Measurements from ENCODE around the gene ELL2. TPM values are rescaled to one million over a fixed set of nuclear protein-coding genes. Genes with fewer than 3 reads are reported as not detected.

The ELL2 gene
- polyA plus RNA-seq (2012; ENCODE audit: low read depth, missing spikeins) = 19.1 TPM

GRCh38 chr5:95961617-95962474, at the start of gene ELL2:
Gene ELL2 (minus strand): TSS chr5:95961851. CDS start chr5:95961721, 130 bp downstream.
- TF ChIP-seq TAF1 (IDR thresholded peaks at IDR 0.05; ENCODE audit: low read depth, low read length) = peak; percentile 77; the same call in 1 of the 2 replicates
- TF ChIP-seq SPI1 (IDR thresholded peaks at IDR 0.05; ENCODE audit: low read depth, low read length) = no peak
- TF ChIP-seq POLR2AphosphoS5 (IDR thresholded peaks at IDR 0.05; ENCODE audit: low read depth, low read length) = no peak
- TF ChIP-seq POLR2A (IDR thresholded peaks at IDR 0.05; ENCODE audit: low read depth, low read length) = no peak
- TF ChIP-seq POU2F2 (IDR thresholded peaks at IDR 0.05; ENCODE audit: low read depth, low read length) = peak; percentile 4; the same call in 1 of the 2 replicates
- DNase-seq (ENCODE audit: insufficient read length, low spot score) (peak; percentile 76), FAIRE-seq (peak; percentile 98)

- FAIRE-seq = no peak
Measured at GRCh38 chr5:96008987-96009647, 47.5 kb upstream of the ELL2 start.

GRCh38 chr5:96008487-96008886, 46.8 kb upstream of the ELL2 start:
- FAIRE-seq = no peak
- TF ChIP-seq POLR2A (IDR thresholded peaks at IDR 0.05; ENCODE audit: low read depth, low read length) = no peak
- no peak for TF ChIP-seq PAX5 (IDR thresholded peaks at IDR 0.05; ENCODE audit: insufficient read depth, low read length, severe bottlenecking)
- no peak for TF ChIP-seq TAF1 (IDR thresholded peaks at IDR 0.05; ENCODE audit: low read depth, low read length)
- no peak for TF ChIP-seq POU2F2 (IDR thresholded peaks at IDR 0.05; ENCODE audit: low read depth, low read length)
- DNase-seq (ENCODE audit: insufficient read length, low spot score) = no peak

More at GRCh38 chr5:96008987-96009647, 47.5 kb upstream of the ELL2 start:
- no peak for TF ChIP-seq POU2F2 (IDR thresholded peaks at IDR 0.05; ENCODE audit: low read depth, low read length)
- TF ChIP-seq TAF1 (IDR thresholded peaks at IDR 0.05; ENCODE audit: low read depth, low read length) = no peak
- no peak for DNase-seq (ENCODE audit: insufficient read length, low spot score)

- DNase-seq (ENCODE audit: insufficient read length, low spot score) (no peak), FAIRE-seq (no peak)
- TF ChIP-seq POU2F2 (IDR thresholded peaks at IDR 0.05; ENCODE audit: low read depth, low read length) (no peak), TAF1 (IDR thresholded peaks at IDR 0.05; ENCODE audit: low read depth, low read length) (no peak), POLR2AphosphoS5 (IDR thresholded peaks at IDR 0.05; ENCODE audit: low read depth, low read length) (no peak), PAX5 (IDR thresholded peaks at IDR 0.05; ENCODE audit: insufficient read depth, low read length, severe bottlenecking) (no peak), POLR2A (IDR thresholded peaks at IDR 0.05; ENCODE audit: low read depth, low read length) (no peak), SPI1 (IDR thresholded peaks at IDR 0.05; ENCODE audit: low read depth, low read length) (no peak)
Measured at GRCh38 chr5:96007051-96007450, 45.4 kb upstream of the ELL2 start.

- DNase-seq (ENCODE audit: insufficient read length, low spot score) (no peak), FAIRE-seq (no peak)
- no peak for TF ChIP-seq PAX5 (IDR thresholded peaks at IDR 0.05; ENCODE audit: insufficient read depth, low read length, severe bottlenecking)
- no peak for TF ChIP-seq POLR2AphosphoS5 (IDR thresholded peaks at IDR 0.05; ENCODE audit: low read depth, low read length)
- TF ChIP-seq SPI1 (IDR thresholded peaks at IDR 0.05; ENCODE audit: low read depth, low read length) = no peak
- TF ChIP-seq TAF1 (IDR thresholded peaks at IDR 0.05; ENCODE audit: low read depth, low read length) = no peak
- no peak for TF ChIP-seq POLR2A (IDR thresholded peaks at IDR 0.05; ENCODE audit: low read depth, low read length)
- no peak for TF ChIP-seq POU2F2 (IDR thresholded peaks at IDR 0.05; ENCODE audit: low read depth, low read length)
Measured at GRCh38 chr5:96006291-96006690, 44.6 kb upstream of the ELL2 start.

GRCh38 chr5:96004754-96005153, 43.1 kb upstream of the ELL2 start:
- no peak for FAIRE-seq

GRCh38 chr5:96004087-96004486, 42.4 kb upstream of the ELL2 start:
- TF ChIP-seq TAF1 (IDR thresholded peaks at IDR 0.05; ENCODE audit: low read depth, low read length) (no peak), POLR2AphosphoS5 (IDR thresholded peaks at IDR 0.05; ENCODE audit: low read depth, low read length) (no peak), SPI1 (IDR thresholded peaks at IDR 0.05; ENCODE audit: low read depth, low read length) (no peak), PAX5 (IDR thresholded peaks at IDR 0.05; ENCODE audit: insufficient read depth, low read length, severe bottlenecking) (no peak), POU2F2 (IDR thresholded peaks at IDR 0.05; ENCODE audit: low read depth, low read length) (no peak), POLR2A (IDR thresholded peaks at IDR 0.05; ENCODE audit: low read depth, low read length) (no peak)
- DNase-seq (ENCODE audit: insufficient read length, low spot score) = no peak
- FAIRE-seq = no peak

More at GRCh38 chr5:96004754-96005153, 43.1 kb upstream of the ELL2 start:
- no peak for DNase-seq (ENCODE audit: insufficient read length, low spot score)
- no peak for TF ChIP-seq SPI1 (IDR thresholded peaks at IDR 0.05; ENCODE audit: low read depth, low read length)
- TF ChIP-seq POLR2AphosphoS5 (IDR thresholded peaks at IDR 0.05; ENCODE audit: low read depth, low read length) = no peak
- no peak for TF ChIP-seq POU2F2 (IDR thresholded peaks at IDR 0.05; ENCODE audit: low read depth, low read length)
- TF ChIP-seq TAF1 (IDR thresholded peaks at IDR 0.05; ENCODE audit: low read depth, low read length) = no peak
- TF ChIP-seq PAX5 (IDR thresholded peaks at IDR 0.05; ENCODE audit: insufficient read depth, low read length, severe bottlenecking) = no peak

- TF ChIP-seq POU2F2 (IDR thresholded peaks at IDR 0.05; ENCODE audit: low read depth, low read length) (no peak), PAX5 (IDR thresholded peaks at IDR 0.05; ENCODE audit: insufficient read depth, low read length, severe bottlenecking) (no peak), TAF1 (IDR thresholded peaks at IDR 0.05; ENCODE audit: low read depth, low read length) (no peak), POLR2A (IDR thresholded peaks at IDR 0.05; ENCODE audit: low read depth, low read length) (no peak), POLR2AphosphoS5 (IDR thresholded peaks at IDR 0.05; ENCODE audit: low read depth, low read length) (no peak)
- FAIRE-seq (no peak), DNase-seq (ENCODE audit: insufficient read length, low spot score) (no peak)
Measured at GRCh38 chr5:96001262-96001661, 39.6 kb upstream of the ELL2 start.

GRCh38 chr5:96000308-96000707, 38.7 kb upstream of the ELL2 start:
- TF ChIP-seq SPI1 (IDR thresholded peaks at IDR 0.05; ENCODE audit: low read depth, low read length) (no peak), TAF1 (IDR thresholded peaks at IDR 0.05; ENCODE audit: low read depth, low read length) (no peak), POU2F2 (IDR thresholded peaks at IDR 0.05; ENCODE audit: low read depth, low read length) (no peak), PAX5 (IDR thresholded peaks at IDR 0.05; ENCODE audit: insufficient read depth, low read length, severe bottlenecking) (no peak), POLR2AphosphoS5 (IDR thresholded peaks at IDR 0.05; ENCODE audit: low read depth, low read length) (no peak), POLR2A (IDR thresholded peaks at IDR 0.05; ENCODE audit: low read depth, low read length) (no peak)
- FAIRE-seq (no peak), DNase-seq (ENCODE audit: insufficient read length, low spot score) (no peak)
